ENCODE measurements around the gene RNASE12. TPM values are rescaled to one million over a fixed set of nuclear protein-coding genes. Genes with fewer than 3 reads are reported as not detected.

Gene RNASE12
- total and polyA plus RNA-seq, 9 of the 15 experiments (the other 6 are each of a cell fraction or from before 2014, with no cell fraction given): 0.24 TPM; not detected in 8

DNA sequence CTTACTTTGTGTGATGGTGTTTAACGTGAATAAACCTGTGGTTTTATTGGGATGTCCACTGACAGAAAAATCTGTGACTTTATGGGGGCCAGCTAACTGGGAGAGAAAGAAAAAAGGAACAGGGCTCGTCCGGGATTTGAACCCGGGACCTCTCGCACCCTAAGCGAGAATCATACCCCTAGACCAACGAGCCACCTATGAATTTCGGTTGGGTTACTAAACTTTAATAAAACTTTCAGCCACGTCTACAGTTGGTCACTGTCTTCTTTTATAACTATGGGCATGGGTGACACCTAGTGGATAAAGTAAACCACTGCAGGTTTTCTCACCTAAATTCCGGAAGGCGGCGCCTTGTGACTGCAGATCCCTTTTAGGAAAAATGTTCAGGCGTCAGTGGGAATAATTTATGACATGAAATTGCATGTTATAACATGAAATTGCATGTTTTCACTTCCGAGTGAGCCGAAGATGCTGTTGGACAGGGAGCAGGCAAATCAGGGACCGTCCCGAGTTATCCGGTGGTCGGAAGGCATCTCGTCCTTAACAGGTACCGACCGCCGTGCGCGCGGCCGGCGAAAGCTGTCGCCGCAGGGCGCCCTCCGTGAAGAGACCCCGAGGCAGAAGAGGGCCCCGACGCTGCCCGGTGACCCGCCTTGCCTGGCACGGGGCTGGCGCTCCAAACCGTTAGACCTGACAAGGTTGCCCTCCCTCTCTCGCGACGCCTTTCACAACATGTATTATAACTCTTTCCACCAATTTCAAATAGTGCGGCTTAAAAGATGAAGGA lies 18.2 kb upstream of the RNASE12 start (continued):
- TF ChIP-seq NFIC (IDR thresholded peaks at IDR 0.05): peak; percentile 51; the same call in 1 of the 2 replicates
- TF ChIP-seq TBL1XR1 (IDR thresholded peaks at IDR 0.05; ENCODE audit: low read length in 2 of 2): peak; percentile 46 to 77; a peak in 2 of 4 replicates
- TF ChIP-seq ERF (CRISPR knock-in tag; IDR thresholded peaks at IDR 0.05): no peak
- 0 out of 2 replicates have a peak, but pooled peaks have one; percentile 29 for TF ChIP-seq CREM (IDR thresholded peaks at IDR 0.05; ENCODE audit: low read depth)
- TF ChIP-seq HEY1 (CRISPR knock-in tag; IDR thresholded peaks at IDR 0.05; ENCODE audit: borderline replicate concordance): no peak
- TF ChIP-seq, protein P1, sequence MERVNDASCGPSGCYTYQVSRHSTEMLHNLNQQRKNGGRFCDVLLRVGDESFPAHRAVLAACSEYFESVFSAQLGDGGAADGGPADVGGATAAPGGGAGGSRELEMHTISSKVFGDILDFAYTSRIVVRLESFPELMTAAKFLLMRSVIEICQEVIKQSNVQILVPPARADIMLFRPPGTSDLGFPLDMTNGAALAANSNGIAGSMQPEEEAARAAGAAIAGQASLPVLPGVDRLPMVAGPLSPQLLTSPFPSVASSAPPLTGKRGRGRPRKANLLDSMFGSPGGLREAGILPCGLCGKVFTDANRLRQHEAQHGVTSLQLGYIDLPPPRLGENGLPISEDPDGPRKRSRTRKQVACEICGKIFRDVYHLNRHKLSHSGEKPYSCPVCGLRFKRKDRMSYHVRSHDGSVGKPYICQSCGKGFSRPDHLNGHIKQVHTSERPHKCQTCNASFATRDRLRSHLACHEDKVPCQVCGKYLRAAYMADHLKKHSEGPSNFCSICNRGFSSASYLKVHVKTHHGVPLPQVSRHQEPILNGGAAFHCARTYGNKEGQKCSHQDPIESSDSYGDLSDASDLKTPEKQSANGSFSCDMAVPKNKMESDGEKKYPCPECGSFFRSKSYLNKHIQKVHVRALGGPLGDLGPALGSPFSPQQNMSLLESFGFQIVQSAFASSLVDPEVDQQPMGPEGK (CRISPR knock-in tag; IDR thresholded peaks at IDR 0.05; ENCODE audit: borderline replicate concordance): no peak
- 0 out of 2 replicates have a peak, but pooled peaks have one; percentile 26 for TF ChIP-seq ATF7 (IDR thresholded peaks at IDR 0.05)
- peak; percentile 36 for TF ChIP-seq PBX2 (CRISPR knock-in tag; IDR thresholded peaks at IDR 0.05; ENCODE audit: low read depth)
- TF ChIP-seq PBX2 (tag; conservative IDR thresholded peaks at IDR 0.05; ENCODE audit: low read depth): peak; percentile 90
- peak; percentile 26; the same call in 1 of the 2 replicates for TF ChIP-seq PHF8 (IDR thresholded peaks at IDR 0.05; ENCODE audit: borderline replicate concordance, low read length)
- peak in 1 of 2 experiments; percentile 65 for TF ChIP-seq NCOA2 (IDR thresholded peaks at IDR 0.05; ENCODE audit: partially characterized antibody in 2 of 2)
- TF ChIP-seq, protein P2, sequence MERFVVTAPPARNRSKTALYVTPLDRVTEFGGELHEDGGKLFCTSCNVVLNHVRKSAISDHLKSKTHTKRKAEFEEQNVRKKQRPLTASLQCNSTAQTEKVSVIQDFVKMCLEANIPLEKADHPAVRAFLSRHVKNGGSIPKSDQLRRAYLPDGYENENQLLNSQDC (CRISPR knock-in tag; IDR thresholded peaks at IDR 0.05): no peak
- TF ChIP-seq, protein P3, sequence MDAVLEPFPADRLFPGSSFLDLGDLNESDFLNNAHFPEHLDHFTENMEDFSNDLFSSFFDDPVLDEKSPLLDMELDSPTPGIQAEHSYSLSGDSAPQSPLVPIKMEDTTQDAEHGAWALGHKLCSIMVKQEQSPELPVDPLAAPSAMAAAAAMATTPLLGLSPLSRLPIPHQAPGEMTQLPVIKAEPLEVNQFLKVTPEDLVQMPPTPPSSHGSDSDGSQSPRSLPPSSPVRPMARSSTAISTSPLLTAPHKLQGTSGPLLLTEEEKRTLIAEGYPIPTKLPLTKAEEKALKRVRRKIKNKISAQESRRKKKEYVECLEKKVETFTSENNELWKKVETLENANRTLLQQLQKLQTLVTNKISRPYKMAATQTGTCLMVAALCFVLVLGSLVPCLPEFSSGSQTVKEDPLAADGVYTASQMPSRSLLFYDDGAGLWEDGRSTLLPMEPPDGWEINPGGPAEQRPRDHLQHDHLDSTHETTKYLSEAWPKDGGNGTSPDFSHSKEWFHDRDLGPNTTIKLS (IDR thresholded peaks at IDR 0.05; ENCODE audit: borderline replicate concordance, low read depth): peak; percentile 83
- TF ChIP-seq, protein P4, sequence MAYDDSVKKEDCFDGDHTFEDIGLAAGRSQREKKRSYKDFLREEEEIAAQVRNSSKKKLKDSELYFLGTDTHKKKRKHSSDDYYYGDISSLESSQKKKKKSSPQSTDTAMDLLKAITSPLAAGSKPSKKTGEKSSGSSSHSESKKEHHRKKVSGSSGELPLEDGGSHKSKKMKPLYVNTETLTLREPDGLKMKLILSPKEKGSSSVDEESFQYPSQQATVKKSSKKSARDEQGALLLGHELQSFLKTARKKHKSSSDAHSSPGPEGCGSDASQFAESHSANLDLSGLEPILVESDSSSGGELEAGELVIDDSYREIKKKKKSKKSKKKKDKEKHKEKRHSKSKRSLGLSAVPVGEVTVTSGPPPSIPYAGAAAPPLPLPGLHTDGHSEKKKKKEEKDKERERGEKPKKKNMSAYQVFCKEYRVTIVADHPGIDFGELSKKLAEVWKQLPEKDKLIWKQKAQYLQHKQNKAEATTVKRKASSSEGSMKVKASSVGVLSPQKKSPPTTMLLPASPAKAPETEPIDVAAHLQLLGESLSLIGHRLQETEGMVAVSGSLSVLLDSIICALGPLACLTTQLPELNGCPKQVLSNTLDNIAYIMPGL (CRISPR knock-in tag; IDR thresholded peaks at IDR 0.05): peak; percentile 75; the same call in 1 of the 2 replicates
- 0 out of 4 replicates have a peak, but pooled peaks of 1 of the 2 experiments have one; percentile 43 for TF ChIP-seq HDAC1 (IDR thresholded peaks at IDR 0.05)
- no peak for TF ChIP-seq HNRNPK (IDR thresholded peaks at IDR 0.05; ENCODE audit: low read depth, low read length, poor library complexity, severe bottlenecking)
- TF ChIP-seq ILK (tag; IDR thresholded peaks at IDR 0.05; ENCODE audit: borderline replicate concordance, low read depth): no peak
- TF ChIP-seq LEF1 (IDR thresholded peaks at IDR 0.05): 0 out of 2 replicates have a peak, but pooled peaks have one; percentile 26

All from K562 (cell line).